NAMALWA (cell line): Measurements from ENCODE around the gene TUBB4A.

Experiments
- DNase-seq: peaks from one replicate; pipeline ENCODE4 v3.0.0-alpha.2; 2015; ENCODE audit warnings: low spot score

TUBB4A gene

GRCh38 chr19:6466526-6467248 is 35.4 kb downstream of the TUBB4A start:
- no peak for DNase-seq

DNA sequence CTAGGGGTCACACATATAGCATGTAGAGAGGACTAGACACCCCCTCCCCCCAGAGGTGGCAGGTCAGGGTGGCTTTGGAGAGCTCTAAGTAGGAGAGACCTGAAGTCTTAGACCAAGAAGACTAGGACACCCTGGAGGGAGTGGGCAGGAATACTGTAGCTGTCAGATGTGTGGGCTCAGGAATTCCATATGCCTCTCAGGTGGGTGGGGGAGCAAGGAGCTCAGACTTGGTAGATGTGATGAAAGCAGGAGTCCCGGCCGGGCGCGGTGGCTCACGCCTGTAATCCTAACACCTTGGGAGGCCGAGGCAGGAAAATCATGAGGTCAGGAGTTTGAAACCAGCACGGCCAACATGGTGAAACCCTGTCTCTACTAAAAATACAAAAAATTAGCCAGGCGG is 36.4 kb downstream of the TUBB4A start:
- DNase-seq = no peak

DNA sequence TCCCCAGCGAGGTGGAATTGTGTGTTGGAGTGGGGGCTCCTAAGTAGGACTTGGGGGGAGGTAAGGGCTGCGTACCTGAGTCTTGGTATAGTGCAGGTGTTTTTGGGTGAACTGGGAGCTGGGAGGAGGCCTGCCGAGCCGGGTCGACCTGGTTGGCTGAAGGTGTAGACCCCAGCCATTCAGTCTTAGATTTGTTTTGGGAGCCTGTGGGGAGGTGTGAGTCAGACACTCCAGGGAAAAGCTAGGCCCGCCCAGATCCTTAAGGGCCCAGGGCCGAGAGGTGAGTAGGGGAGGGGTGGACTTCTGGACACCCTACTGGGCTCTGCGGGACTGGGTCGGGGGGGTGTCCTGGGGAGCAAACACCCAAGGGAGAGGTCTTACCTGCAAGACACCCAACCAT is 37.1 kb downstream of the TUBB4A start:
- DNase-seq = no peak

DNA sequence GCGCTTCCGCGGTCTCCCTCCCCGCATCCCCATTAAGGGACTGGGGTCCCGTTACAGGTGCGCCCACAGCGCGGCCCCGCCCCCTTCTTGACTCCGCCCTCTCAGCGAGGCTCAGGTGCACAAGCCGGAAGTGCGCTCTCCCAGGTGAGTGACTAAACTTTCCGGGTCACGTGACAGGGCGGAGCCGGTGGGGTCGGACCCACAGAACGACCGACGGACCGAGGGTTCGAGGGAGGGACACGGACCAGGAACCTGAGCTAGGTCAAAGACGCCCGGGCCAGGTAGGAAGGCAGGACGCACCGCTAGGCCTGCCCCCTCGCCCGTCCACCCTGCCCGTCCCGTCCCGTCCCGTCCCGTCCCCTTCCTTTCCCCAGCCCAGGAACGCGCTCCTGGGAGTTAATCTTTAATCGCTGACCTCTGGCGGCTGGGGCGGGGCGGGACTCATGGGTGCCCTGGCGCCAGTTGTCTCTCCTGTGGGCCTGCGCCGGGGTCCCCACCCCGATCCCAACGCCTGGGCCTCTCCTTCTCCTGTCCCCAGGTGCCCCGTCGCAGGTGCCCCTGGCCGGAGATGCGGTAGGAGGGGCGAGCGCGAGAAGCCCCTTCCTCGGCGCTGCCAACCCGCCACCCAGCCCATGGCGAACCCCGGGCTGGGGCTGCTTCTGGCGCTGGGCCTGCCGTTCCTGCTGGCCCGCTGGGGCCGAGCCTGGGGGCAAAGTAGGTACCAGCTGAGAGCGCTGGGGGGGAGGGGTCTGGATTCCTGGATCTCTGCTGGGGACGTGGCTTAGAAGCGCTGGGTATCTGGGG is 37.8 kb downstream of the TUBB4A start, which contains the start of gene CRB3:
Gene CRB3 (plus strand): TSS at position 202 of the 804 bp plus-strand sequence. CDS start 431 bp downstream, at position 633.
- no peak for DNase-seq

GRCh38 chr19:6460099-6460884 is 41.8 kb downstream of the TUBB4A start:
- peak; percentile 98 for DNase-seq

DNA sequence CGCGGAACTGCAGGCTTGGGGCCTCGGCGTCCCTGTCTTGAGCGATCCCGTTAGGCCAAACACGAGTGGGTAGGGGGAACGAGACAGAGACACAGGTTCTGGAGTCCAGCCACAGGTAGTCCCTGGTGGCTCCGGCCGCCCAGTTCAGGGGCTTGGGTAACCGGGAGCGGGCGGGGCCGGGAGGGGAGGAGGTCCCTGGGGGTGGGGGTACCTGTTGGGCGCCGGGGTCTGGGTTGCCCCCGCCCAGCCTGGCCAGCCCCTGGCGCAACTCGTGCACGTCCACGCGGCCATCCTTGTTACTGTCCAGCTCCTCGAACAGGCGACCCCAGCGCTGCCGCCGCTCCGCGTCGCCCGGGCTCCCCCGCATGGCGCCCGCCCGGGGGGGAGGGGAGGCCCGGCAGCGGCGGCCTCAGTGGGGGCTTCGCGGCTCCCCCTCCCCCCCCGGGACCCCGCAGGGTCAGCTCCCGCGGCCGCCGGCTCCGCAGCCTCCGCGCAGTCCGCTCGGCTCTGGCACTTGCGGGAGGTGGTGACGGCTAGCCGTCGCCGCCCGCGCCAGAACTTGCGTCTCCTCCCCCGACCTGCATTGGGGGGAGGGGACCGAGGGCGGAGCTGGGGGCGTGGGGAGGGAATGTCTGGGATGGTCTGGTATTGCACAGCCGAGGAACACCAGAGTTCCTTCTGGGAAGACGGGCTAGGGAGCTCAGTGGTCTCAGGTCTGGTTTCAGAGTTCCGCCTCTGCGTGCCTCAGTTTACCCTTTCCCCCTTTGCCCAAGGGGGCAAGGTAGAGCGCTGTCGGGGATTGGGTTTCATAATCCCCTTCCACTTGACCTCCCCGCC is 42.6 kb downstream of the TUBB4A start, which contains the start of gene SLC25A23:
Gene SLC25A23 (minus strand): TSS at position 531 of the 837 bp plus-strand sequence. CDS start 164 bp downstream, at position 367.
- peak; percentile 76 for DNase-seq

GRCh38 chr19:6458695-6459261 is 43.3 kb downstream of the TUBB4A start:
- DNase-seq = no peak

GRCh38 chr19:6457958-6458694 is 44.0 kb downstream of the TUBB4A start:
- DNase-seq = no peak

DNA sequence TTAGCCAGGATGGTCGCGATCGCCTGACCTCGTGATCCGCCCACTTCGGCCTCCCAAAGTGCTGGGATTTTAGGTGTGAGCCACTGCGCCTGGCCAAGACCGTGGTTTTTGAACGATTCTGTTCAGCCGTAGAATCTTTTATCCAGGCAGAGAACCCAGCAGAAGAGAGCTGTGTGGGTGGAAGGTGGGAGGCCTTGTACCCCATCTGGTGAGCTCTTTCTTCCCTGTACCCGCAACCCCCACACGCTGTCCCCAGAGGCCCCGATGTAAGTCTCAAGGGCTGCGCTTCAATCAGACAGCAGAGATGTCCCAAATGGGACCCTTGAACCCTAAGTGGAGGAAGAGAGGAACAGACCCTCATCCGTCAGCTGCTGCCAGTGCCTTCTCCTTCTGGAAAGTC is 46.2 kb downstream of the TUBB4A start:
- no peak for DNase-seq

- no peak for DNase-seq
These were observed 48.1 kb downstream of the TUBB4A start for GRCh38 chr19:6453951-6454565.

DNA sequence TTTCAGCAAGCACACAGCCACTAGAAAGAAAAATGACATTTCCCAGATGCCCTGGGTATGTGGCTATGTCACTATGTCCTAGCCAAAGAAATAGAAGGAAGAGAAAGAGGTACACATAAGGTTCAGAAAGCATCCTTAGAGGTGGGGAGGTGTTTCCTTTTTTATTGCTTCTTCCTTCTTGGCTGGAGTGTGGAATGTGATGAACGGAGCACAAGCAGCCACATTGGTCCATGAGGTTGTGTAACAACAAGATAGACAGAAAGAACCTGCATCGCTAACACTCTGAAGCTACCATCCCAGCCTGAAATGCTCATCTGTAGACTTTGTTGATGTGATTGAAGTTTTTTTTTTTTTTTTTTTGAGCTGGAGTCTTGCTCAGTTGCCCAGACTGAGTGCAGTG is 49.2 kb downstream of the TUBB4A start:
- no peak for DNase-seq

GRCh38 chr19:6452223-6452614 is 49.9 kb downstream of the TUBB4A start:
- no peak for DNase-seq

- no peak for DNase-seq
These were observed 50.4 kb downstream of the TUBB4A start for GRCh38 chr19:6451583-6452222.

- no peak for DNase-seq
These were observed 51.9 kb downstream of the TUBB4A start for GRCh38 chr19:6450166-6450565.

DNA sequence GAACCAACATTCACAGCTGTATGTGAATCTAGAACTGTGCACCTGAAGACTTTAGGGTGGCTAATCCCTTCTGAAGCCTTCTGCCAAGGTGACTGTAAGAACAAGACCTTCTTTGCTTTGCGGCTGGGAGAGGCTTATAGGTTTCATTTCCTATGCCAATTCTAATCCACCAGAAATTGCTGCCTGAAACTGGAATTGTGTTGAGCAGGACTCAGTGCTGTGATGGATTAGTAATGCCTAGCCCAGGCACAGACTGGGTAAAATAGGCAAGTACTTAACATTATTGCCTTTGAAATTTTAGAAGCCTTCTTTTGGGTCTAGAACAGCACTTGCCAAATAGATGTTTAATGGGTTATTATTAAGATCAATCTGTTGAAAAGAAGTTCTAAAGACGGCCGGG is 54.1 kb downstream of the TUBB4A start:
- DNase-seq = no peak

DNA sequence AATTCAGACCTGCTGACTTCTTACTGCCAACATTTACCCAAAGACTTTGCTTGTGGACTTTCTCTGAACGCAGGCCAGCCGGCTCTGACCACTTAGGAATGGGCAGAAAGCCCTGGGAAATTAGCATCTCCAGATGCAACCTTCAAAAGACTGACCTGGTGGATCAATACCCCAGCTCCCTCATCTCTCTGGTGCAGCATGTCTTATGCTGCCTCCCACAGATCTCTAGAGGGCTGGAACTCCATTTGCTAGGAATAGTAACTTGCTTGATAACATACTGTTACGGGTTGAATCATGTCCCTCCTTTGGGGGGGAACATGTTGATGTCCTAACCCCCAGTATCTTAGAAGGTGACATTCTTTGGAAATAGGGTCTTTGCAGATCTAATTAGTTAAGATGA is 55.7 kb downstream of the TUBB4A start:
- DNase-seq = no peak
